ENCODE results near the gene DBN1.

Gene DBN1

DNA sequence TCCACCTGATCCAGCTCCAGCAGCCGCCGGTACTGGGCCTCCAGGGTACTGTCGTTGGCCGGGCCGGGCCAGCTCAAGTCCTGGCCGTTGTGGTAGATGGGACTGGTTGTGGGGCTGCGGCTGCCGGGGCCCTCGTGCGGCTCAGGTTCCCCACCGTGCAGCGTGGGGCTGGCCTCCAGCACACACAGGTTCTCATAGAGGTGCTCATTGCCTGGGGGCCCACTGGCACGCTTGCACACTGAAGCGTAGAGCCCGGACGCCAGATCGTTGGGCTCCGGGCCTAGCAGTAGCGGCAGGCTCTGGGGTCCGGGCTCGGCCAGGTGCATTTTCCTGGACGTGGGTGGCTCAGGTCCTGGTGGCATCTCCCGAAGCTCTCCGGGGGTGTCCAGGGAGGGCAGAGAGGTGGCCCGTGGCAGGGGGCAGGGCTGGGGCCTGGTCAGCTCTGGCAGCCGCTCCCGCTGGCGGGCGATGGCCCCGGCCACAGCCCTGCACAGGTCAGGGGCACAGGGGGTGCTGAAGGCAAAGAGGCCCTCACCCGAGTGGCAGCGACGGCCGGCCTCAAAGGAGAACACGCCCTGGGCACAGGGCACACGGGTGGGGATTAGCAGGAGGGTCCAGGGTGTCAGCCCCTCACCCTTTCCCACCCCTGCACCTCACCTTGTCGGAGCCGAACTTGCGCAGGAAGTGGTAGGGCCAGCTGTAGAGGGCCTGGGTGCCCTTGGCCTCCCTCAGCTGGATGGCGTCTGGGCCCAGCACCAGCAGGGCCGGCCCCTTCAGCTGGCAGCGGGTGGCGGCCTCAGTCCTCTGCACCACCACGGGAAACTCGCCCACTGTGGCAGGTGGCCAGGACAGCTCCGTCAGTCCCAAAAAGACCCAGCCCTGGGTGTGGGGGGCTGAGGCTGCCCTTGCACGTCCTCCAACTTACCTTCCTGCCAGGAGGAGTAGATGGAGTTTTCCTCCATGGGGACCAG, 30.9 kb upstream of the DBN1 start:
- no peak for DNase-seq (ENCODE audit: low read depth in 2 of 2)

DNA sequence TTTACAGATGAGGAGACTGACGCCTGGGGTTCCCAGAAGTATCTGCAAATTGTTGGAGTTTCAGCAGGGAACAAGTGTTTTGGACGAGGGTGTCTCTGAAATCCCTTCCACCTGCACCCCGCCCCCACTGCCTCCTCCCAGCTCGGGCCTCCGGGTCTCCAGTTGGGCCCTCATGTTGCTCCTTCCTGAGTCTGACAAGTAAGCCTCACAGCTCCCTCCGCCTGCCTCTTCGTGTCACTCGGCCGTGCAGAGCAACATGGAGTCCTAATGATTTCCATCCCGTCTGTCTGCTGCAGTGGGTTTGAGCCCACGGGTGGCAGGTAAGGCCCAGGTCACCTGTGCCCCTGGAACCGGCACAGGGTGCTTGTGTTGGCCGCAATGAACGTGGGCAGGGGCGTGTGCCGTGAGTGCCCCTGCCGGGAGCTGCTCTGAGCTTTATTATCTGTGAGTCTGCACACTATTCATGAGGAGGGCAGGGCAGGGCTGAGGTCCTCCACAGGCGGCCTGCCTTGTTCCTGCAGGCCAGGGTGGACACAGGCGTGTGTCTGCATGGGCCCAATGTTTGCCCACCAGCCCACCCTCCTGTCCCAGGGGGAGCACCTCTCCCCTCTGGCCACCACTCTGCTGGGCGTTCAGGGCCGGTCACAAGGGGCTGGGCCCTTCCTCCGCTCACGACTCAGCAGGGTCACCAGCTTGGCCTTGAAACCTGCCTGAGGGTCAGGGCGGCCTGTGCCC, 30.1 kb upstream of the DBN1 start:
- no peak for DNase-seq (ENCODE audit: low read depth in 2 of 2)

DNA sequence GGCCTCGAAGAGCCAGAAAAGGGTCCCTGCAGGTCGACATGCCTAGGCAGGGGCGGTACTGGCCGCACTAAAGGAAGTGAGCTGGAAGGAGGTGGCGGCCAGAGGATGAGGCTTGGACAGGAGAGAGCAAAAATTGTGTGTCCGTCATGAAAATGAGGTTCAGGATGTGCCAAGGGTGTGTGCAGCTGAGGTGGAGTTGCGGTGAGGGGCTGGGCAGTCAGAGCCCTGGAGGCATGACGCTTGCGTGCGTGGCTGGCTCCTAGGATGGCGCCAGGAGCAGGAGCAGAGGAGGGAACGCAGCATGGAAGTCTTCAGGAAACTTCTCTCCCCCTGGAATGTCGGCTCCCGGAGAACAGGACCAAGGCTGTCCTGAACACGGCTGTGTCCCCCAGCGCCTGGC, 29.5 kb upstream of the DBN1 start:
- no peak for DNase-seq (ENCODE audit: low read depth in 2 of 2)

DNA sequence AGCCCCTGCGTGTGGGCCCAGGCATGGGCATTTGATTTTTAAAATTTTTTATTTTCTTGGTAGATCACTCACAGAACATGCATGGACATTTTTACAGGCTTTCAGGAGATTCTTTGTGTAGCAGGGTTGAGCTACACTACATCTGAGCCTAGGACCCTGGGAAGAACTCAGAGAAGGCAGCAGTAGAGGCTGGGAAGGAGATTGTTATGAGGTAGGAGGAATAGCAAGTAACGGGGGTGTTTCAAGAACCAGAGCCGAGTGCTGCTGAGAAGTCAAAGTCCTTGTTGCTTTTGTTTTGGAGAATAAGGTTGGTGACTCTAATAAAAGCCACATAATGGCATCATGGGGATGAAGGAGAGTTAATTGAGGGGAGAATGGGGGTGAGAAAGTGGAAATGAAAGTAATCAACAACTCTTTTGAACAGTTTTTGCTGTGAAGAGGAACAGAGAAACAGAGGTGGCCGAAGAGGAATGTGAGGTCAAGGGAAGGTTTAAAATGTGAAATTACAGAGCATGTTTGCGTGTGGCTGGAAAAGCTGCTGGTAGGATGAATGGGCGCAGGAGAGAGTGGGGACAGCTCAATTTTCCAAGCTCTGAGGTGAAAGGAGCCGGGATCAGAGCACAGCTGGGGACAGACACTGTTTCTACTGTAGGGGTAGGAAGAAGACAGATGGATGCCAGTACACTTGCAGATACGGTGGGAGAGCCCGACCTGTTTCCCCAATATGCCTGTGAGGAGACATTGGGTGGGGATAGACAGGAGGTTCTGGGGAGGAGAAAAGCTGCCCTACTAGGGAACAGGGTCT, 28.6 kb upstream of the DBN1 start:
- no peak for DNase-seq (ENCODE audit: low read depth in 2 of 2)

DNA sequence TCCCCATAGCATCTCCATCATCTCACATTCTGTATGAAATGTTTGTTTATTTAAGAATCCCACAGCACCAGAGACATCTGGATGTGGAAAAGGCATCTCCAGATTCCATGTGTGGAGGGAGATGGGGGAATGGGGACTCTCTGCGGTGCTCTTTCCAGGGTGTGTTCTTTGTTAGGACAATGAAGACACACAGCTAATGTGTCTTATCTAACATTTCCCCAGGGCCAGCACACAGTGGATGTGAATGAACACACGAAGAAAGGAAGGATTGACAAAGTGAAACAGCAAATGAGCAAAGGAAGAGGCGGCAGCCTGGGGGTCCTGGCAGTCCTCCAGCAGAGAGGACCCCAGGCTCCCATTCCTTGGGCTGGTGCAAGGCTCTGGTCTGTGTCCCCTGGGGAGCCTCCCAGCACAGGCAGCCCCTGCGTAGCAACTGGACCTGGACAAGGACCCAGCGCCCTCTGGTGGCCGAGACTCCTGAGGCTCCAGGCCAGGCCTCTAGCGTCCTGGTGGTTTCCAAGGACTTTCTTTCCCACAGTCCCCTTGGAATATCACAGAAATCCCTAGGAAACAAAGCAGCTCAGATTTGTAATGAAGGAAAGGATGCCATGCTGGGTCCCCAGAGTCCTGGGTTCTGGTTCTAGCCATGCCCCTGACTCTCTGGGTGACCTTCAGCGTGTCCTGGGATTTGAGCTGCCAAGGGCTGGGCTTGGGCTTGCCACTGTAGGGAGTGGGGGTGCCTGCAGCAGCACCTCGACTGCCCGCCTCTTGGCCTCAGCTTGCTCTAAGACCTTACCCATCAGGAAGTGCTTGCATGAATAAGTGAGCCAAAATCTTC, 27.5 kb upstream of the DBN1 start:
- peak; percentile 89 to 90 for DNase-seq (ENCODE audit: low read depth in 2 of 2)

DNA sequence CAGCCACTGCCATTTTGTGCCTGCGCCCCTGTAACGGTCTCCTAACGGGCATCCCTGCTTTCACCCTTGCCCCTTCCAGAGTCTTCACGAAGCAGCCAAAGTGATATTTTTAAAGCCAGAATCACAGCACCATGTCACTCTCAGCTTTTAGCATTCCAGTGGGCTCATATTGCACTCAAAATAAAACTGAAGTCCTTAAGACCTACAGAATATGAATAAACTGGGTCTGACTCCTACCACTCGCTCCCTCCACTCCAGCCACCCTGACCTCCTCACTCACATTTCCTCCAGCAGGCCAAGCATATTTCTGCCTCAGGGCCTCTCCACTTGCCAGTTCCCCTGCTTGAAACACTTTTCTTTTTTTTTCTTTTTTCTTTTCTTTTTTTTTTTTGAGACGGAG, 26.4 kb upstream of the DBN1 start:
- DNase-seq (ENCODE audit: low read depth in 2 of 2): no peak

GRCh38 chr5:177498013-177498787, 24.8 kb upstream of the DBN1 start:
- DNase-seq (ENCODE audit: low read depth in 2 of 2): no peak

DNA sequence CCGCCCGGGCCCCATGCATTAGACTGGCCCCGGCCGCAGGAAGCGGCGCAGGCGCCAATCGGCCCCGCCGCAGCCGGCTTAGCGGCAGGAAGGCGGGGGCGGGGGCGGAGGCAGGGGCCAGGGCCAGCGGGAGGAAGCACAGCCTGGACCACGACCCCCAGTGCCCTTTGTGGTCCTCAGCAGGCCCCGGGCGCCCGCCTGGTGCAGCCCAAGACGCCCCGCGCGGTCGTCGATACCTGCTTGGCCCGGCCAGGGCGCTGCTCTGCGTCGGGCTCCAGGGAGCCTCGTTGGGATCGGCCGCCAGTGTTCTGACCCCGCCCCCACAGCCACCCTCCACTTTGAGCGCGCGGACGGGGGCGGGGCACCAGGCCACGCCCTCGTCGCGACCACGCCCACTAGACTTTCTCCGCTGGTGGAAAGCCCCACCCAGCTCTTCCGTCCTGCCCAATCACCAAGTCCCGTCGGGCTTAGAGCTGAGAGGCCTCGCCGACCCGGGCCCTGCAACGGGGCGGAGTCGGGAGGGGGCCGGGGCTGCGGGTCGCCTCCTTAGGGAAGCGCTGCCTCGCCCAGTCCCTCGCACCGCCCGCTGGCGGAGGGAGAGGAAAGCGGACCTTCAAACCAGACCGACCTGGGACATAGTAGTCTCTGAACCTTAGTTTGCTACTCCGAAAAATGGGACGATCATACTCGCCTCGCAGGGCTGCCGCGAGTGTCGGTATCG, 24.0 kb upstream of the DBN1 start, which contains the start of gene PDLIM7:
Gene PDLIM7, minus strand, starts transcription at position 313 of the 721 bp plus-strand sequence. CDS start 1,092 bp downstream, outside the sequence.
- DNase-seq (ENCODE audit: low read depth in 2 of 2): peak; percentile 95 to 97

DNA sequence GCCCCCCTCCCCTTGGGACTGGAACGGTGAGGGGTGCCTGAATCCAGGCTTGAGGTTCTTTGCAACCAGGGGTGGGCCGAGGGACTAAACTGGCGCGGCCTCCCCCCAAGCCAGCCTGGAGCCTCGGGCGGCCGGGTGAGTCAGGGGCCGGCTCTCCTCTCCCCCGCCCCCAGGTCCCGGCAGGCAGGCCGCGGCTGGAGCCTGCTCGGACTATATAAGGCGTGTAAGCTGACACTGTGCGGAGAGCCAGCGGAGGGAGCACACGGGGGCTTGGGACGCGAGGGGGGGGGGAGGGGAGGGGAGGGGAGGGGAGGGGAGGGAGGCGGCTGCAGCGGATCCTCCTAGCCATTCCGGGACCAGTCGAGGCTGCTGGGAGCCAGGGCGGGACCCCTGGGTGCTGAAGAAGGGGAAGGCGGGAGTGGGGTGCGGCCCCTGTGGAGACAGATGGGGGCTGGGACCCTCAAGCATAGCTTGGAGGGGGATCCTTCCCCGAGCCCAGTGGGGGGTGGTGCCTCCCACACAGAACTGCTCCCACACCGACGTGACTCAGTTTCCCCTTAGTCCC, 23.4 kb upstream of the DBN1 start:
- no peak for DNase-seq (ENCODE audit: low read depth in 2 of 2)

GRCh38 chr5:177496070-177496726, 22.8 kb upstream of the DBN1 start:
- no peak for DNase-seq (ENCODE audit: low read depth in 2 of 2)

- DNase-seq (ENCODE audit: low read depth in 2 of 2): no peak
Measured at GRCh38 chr5:177495243-177496060, 22.0 kb upstream of the DBN1 start.

DNA sequence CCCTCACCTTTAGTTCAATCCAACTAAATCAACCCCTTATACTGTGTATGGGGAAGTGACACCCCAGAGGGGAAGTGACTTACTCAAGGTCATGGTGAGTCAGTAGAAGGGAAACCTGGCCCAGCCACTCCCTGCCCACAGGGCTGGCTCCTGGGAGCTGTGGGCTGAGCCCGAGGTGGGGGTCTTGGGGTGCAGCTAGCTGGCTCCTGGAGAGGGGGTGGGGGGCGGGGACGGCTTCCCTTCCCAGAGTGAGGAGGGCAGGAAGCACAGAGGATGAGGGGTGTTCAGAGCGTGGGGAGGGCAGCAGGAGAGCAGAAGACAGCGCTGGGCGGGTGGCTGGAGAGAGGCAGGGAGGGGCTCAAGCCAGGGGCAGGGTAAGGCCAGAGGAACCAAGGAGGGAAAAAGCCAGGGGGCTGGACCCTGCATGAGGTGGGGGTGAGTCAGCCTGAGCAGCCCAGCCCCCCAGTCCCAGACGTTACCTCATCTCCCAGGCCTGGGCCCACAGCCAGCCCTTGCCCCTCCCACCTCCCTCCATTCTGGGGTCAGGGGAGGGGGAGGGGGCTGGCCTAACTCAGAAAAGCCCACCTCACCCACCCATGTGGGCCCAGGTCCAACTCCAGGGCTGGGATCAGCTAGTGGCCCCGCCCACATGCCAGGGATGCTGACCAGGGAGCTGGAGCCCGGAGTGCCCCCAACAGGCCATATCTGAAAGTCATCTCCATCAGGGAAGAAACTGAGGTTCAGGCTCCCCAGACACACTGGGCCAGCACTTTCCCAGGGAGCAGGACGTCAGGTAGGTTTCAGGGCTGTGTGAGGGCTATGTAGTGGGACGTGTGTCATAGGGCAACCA, 21.1 kb upstream of the DBN1 start:
- DNase-seq (ENCODE audit: low read depth in 2 of 2): no peak

DNA sequence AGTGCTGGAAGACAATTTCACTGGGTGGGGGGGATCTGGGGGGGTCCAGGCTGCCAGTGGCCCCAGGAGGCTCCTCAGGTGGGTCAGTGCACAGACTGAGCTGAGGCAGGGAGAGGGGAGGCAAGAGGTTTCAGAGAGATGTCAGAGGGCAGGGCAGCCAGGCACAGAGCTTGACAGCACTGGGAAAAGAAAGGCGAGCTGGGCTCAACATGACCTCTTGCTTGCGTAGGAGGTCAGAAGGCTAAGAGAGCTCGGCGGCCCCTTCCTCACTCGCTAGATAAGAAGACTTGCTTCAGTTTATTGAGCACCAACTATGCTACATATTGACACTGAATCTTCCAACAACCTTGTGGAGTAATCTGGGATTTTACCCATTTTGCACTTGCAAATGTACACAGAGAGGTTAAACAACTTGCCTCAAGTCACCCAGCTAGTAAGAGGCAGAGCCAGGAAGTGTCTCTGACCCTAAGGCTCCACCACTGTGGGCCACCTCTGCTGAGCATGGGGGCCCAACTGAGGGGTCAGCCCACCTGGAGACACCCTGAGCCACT, 20.4 kb upstream of the DBN1 start:
- no peak for DNase-seq (ENCODE audit: low read depth in 2 of 2)

DNA sequence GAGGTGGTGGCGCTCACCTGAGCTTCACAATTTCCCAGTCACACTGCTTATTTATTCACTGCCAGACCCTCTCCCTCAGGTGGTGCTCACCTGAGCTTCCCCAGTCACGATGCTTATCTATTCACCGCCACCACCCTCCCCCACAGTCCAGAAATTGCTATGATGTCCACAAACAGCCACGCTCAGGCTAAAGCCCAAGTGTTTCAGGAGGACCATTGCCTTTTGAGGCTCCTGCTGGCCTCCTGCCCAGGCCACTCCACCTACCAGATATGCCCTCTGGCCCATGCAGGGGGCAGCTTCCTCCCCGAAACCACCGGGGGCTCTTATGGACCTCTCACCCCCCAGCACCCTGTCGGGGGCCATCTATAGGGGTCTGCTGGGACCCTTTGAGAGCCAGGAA, 19.4 kb upstream of the DBN1 start:
- no peak for DNase-seq (ENCODE audit: low read depth in 2 of 2)

DNA sequence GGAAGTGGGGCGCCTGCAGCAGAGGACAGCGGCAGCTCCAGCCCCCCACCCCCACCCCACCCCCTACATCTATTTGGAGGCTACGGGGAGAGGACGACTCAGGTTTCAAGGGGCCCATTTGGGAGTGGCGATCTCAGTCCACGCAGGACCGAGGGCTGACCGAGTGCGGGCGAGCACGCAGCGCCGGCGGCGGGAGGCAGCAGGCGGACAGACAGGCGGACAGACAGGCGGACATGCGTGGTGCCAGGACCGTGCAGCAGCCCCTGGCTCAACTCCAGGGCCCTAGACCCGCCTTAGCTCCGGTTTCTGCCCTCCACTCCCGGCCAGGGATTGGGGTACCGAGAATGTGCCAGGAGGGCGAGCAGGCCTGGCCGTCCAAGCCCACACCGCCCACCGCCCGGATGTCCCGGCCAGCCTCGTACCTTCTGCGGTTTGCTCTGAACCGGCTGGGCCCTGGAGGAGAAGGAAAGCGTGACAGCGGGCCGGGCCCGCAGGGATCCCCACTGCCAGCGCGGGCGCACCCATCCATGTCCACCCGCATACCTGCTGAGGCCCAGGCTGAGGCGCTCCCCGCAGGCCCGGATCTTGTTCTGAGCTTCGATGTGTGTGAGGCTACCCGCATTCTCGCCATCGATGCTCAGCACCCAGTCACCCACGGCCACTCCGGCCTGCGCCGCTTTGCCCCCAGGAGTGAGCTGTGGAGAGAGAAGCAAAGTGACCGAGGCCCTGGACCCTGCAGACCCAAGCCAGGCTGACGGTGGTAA, 18.7 kb upstream of the DBN1 start:
- DNase-seq (ENCODE audit: low read depth in 2 of 2): no peak

- DNase-seq (ENCODE audit: low read depth in 2 of 2): peak in 1 of 2 donors; percentile 22
Measured at GRCh38 chr5:177491429-177491945, 18.1 kb upstream of the DBN1 start.

Measured in activated CD4-positive, alpha-beta T cell treated with anti-CD3 and anti-CD28 coated beads for 24 hours (primary cell).